Gastroesophageal sphincter (tissue), 4 donors: ENCODE data around the gene MXD4. TPM values are rescaled to one million over a fixed set of nuclear protein-coding genes. Genes with fewer than 3 reads are reported as not detected.

ENCODE experiments used
- ATAC-seq: fragments of 150-250 bp; one replicate; pipeline ENCODE4 v1.9.1; 2016; ENCODE audit warnings: mild to moderate bottlenecking, moderate library complexity
- H3K27ac ChIP-seq, 4 donors: fragments of 200-600 bp; sonication (generic) in 3 of 4; 1 replicate in 3 of 4; 2 replicates in 1 of 4; pipeline ENCODE4 v1.5.1; 2016 to 2019
- H3K27me3 ChIP-seq: fragments of 200-600 bp; sonication (generic); one replicate; pipeline ENCODE4 v1.5.1; 2019
- H3K36me3 ChIP-seq, 2 donors: fragments of 200-600 bp; sonication (generic); one replicate each; pipeline ENCODE4 v1.5.1; 2019; ENCODE audit warnings: control low read depth in 1 of 2
- H3K4me1 ChIP-seq, 3 donors: fragments of 200-600 bp; sonication (generic); 1 replicate in 2 of 3; 2 replicates in 1 of 3; pipeline ENCODE4 v1.5.1; 2016 to 2019; ENCODE audit warnings: control low read depth in 2 of 3
- H3K4me3 ChIP-seq, 2 donors: fragments of 200-600 bp; sonication (generic); one replicate each; pipeline ENCODE4 v1.5.1; 2019; ENCODE audit warnings: mild to moderate bottlenecking in 1 of 2, moderate library complexity in 1 of 2
- H3K9me3 ChIP-seq, 3 donors: fragments of 200-600 bp; sonication (generic); one replicate each; pipeline ENCODE4 v1.5.1; 2017 to 2019; ENCODE audit warnings: control low read depth in 2 of 3
- CTCF ChIP-seq, 4 experiments: fragments of 200-600 bp in 2 of 4; fragments of 450-650 bp in 2 of 4; sonication (generic) in 1 of 4; IDR thresholded peaks; one replicate each; pipeline ENCODE4 v1.5.1; 2017 to 2019; ENCODE audit warnings: antibody characterized with exemption in 4 of 4, mild to moderate bottlenecking in 2 of 4, moderate library complexity in 2 of 4
- EP300 ChIP-seq: sonication (generic); formaldehyde crosslinking; IDR thresholded peaks from one replicate; pipeline ENCODE4 v1.6.1; 2017; ENCODE audit warnings: antibody characterized with exemption, mild to moderate bottlenecking
- POLR2A ChIP-seq, 2 donors: fragments of 450-650 bp; IDR thresholded peaks; one replicate each; pipeline ENCODE4 v1.6.1; 2017; ENCODE audit warnings: antibody characterized with exemption in 2 of 2, mild to moderate bottlenecking in 2 of 2, moderate library complexity in 1 of 2
- POLR2AphosphoS5 ChIP-seq: sonication (generic); formaldehyde crosslinking; IDR thresholded peaks from one replicate; pipeline ENCODE4 v1.6.1; 2017; ENCODE audit warnings: antibody characterized with exemption
- WGBS, 2 donors: methylation state at CpG; one replicate each; pipeline ENCODE4 v1.1.5; 2018; ENCODE audit warnings: low coverage in 1 of 2; 5-methylcytosine and 5-hydroxymethylcytosine counted together
- total RNA-seq, 4 donors: library from RNA; depleted of rRNA; stranded (reverse); fragments of >200 nt; gene quantifications; one replicate each; pipeline ENCODE4 v1.1.0, GENCODE V29; 2016

The MXD4 gene
- total RNA-seq, 4 donors from 2014 or later, result 36.1 to 76.2 (median 55.6) TPM

GRCh38 chr4:2259541-2260343 lies 2.2 kb downstream of the MXD4 start:
- Histone ChIP-seq H3K27me3 (no peaks in the 10 kb centered on the region), H3K27ac (peak overlapping the region in 3 of 4 donors; percentile 93 to 97 (median 94)), H3K4me1 (peaks cover 5 to 86% (median 65%) of the 10 kb centered on the region in 3 donors), H3K36me3 (peaks cover 0 to 26% of the 10 kb centered on the region in 2 donors), H3K9me3 (no peaks in the 10 kb centered on the region), H3K4me3 (peak overlapping the region in 1 of 2 donors; percentile 93)
- TF ChIP-seq POLR2AphosphoS5 (no peak), POLR2A (IDR thresholded peaks at IDR 0.05) (no peak), CTCF (IDR thresholded peaks at IDR 0.05) (no peak), EP300 (no peak)
- ATAC-seq, result no peak
- 100% methylated on average over 1 of the region's 15 CpGs; no CpG with 5 or more reads in 1 of the 2 donors for WGBS, 2 donors

GRCh38 chr4:2259036-2259540 lies 2.8 kb downstream of the MXD4 start:
- Histone ChIP-seq H3K36me3 (peaks cover 0 to 33% of the 10 kb centered on the region in 2 donors), H3K4me3 (peak overlapping the region in 1 of 2 donors; percentile 93), H3K9me3 (no peaks in the 10 kb centered on the region), H3K27me3 (no peaks in the 10 kb centered on the region), H3K27ac (peak overlapping the region in 3 of 4 donors; percentile 93 to 97 (median 94)), H3K4me1 (peaks cover 5 to 86% (median 65%) of the 10 kb centered on the region in 3 donors)
- TF ChIP-seq CTCF (IDR thresholded peaks at IDR 0.05) (no peak), EP300 (no peak), POLR2AphosphoS5 (no peak), POLR2A (IDR thresholded peaks at IDR 0.05) (no peak)
- ATAC-seq, result no peak
- no CpG with 5 or more reads among the region's 13 CpGs for WGBS, 2 donors

- H3K4me1 ChIP-seq, result peaks cover 5 to 85% (median 65%) of the 10 kb centered on the region in 3 donors
Measured at GRCh38 chr4:2258091-2259035, 3.5 kb downstream of the MXD4 start.

More at GRCh38 chr4:2258091-2259035, 3.5 kb downstream of the MXD4 start:
- Histone ChIP-seq H3K27ac (peak overlapping the region in 3 of 4 donors; percentile 93 to 97 (median 94)), H3K27me3 (no peaks in the 10 kb centered on the region), H3K4me3 (peak overlapping the region in 1 of 2 donors; percentile 93), H3K9me3 (no peaks in the 10 kb centered on the region), H3K36me3 (peaks cover 0 to 40% of the 10 kb centered on the region in 2 donors)
- WGBS, 2 donors, result no CpG with 5 or more reads among the region's 18 CpGs
- TF ChIP-seq POLR2A (IDR thresholded peaks at IDR 0.05) (no peak), CTCF (IDR thresholded peaks at IDR 0.05) (no peak)
- ATAC-seq, result no peak
